ENCODE results near the gene ACOT7. TPM values are rescaled to one million over a fixed set of nuclear protein-coding genes. Genes with fewer than 3 reads are reported as not detected.

The ACOT7 gene
- total RNA-seq, 1 experiment from 2014 or later: 70.2 TPM

- H3K4me2 ChIP-seq: peak overlapping the region; percentile 91
- H3K9me3 ChIP-seq (ENCODE audit: insufficient read depth, low read depth): no peaks in the 10 kb centered on the region
- TF ChIP-seq CTCF (conservative IDR thresholded peaks at IDR 0.05): no peak
- CTCF ChIA-PET: interaction anchor here (0.7 to 1.3 kb wide), 3 partner anchors 10 to 30 kb away, joined by 4 to 5 read pairs (median 5); no protein-coding TSS in a partner anchor
- H3K27ac ChIP-seq: peak overlapping the region; percentile 29; the same call in 1 of the 2 replicates
- H3K4me1 ChIP-seq (replicated peaks; ENCODE audit: insufficient read depth): peaks cover 8% of the 10 kb centered on the region
- no TSS peak for BruUV-seq (replicated peaks)
- peaks cover 25% of the 10 kb centered on the region for H3K79me2 ChIP-seq (ENCODE audit: low read depth)
- POLR2A ChIA-PET (ENCODE audit: unreplicated experiment): interaction anchor here (0.5 kb wide), 1 partner anchor 119 kb away, joined by 3 read pairs; no protein-coding TSS in a partner anchor
- H3K27me3 ChIP-seq (ENCODE audit: insufficient read depth, low read depth): no peaks in the 10 kb centered on the region
- no peaks in the 10 kb centered on the region for H4K20me1 ChIP-seq (ENCODE audit: insufficient read depth)
- H3K9me2 ChIP-seq (ENCODE audit: insufficient read depth): no peaks in the 10 kb centered on the region
- peak; percentile 35 for DNase-seq
- H3K36me3 ChIP-seq (ENCODE audit: low read depth): no peaks in the 10 kb centered on the region
- H2AFZ ChIP-seq: no peak overlapping the region
- peak overlapping the region; percentile 59 for H3K4me3 ChIP-seq
- peaks cover 15% of the 10 kb centered on the region; the same call in 1 of the 2 replicates for H3F3A ChIP-seq (ENCODE audit: insufficient read depth, low read depth)
- intact Hi-C loops (cut with micrococcal nuclease; ENCODE audit: unreplicated experiment): loop anchor here (1.0 to 10.0 kb wide), 5 partner anchors 8 to 242 kb away; partner anchors contain the start of genes CHD5 and NPHP4
These were observed 158.9 kb downstream of the ACOT7 start for GRCh38 chr1:6234502-6235295.

- Histone ChIP-seq H4K20me1 (ENCODE audit: insufficient read depth) (no peaks in the 10 kb centered on the region), H3K9me3 (ENCODE audit: insufficient read depth, low read depth) (no peaks in the 10 kb centered on the region), H3K4me1 (replicated peaks; ENCODE audit: insufficient read depth) (peaks cover 8% of the 10 kb centered on the region), H3K9me2 (ENCODE audit: insufficient read depth) (no peaks in the 10 kb centered on the region), H3K27ac (no peak overlapping the region), H2AFZ (no peak overlapping the region), H3K27me3 (ENCODE audit: insufficient read depth, low read depth) (no peaks in the 10 kb centered on the region), H3K36me3 (ENCODE audit: low read depth) (no peaks in the 10 kb centered on the region), H3F3A (ENCODE audit: insufficient read depth, low read depth) (peaks cover 15% of the 10 kb centered on the region; the same call in 1 of the 2 replicates), H3K79me2 (ENCODE audit: low read depth) (peaks cover 25% of the 10 kb centered on the region), H3K4me3 (no peak overlapping the region), H3K4me2 (no peak overlapping the region)
- no peak for DNase-seq
- CTCF ChIA-PET: interaction anchor here (0.5 kb wide), 1 partner anchor 207 kb away, joined by 4 read pairs; no protein-coding TSS in a partner anchor
- POLR2A ChIA-PET (ENCODE audit: unreplicated experiment): interaction anchor here (0.7 kb wide), 1 partner anchor 124 kb away, joined by 3 read pairs; no protein-coding TSS in a partner anchor
- no peak for TF ChIP-seq CTCF (conservative IDR thresholded peaks at IDR 0.05)
- no peak for TF ChIP-seq EZH2 (IDR thresholded peaks at IDR 0.05; ENCODE audit: low read depth)
- no TSS peak for BruUV-seq (replicated peaks)
- intact Hi-C loops (cut with micrococcal nuclease; ENCODE audit: unreplicated experiment): loop anchor here (10.0 kb wide), 1 partner anchor 49 kb away; the partner anchor contains the start of gene CHD5
These were observed 160.2 kb downstream of the ACOT7 start for GRCh38 chr1:6233376-6233775.

GRCh38 chr1:6225651-6226050, 167.9 kb downstream of the ACOT7 start:
- DNase-seq: no peak
- no peak overlapping the region for H3K4me3 ChIP-seq
- POLR2A ChIA-PET (ENCODE audit: unreplicated experiment): no interaction called here
- H4K20me1 ChIP-seq (ENCODE audit: insufficient read depth): no peaks in the 10 kb centered on the region; the same call in 1 of the 2 replicates
- no peaks in the 10 kb centered on the region for H3K9me2 ChIP-seq (ENCODE audit: insufficient read depth)
- no peaks in the 10 kb centered on the region for H3K36me3 ChIP-seq (ENCODE audit: low read depth)
- H3K4me2 ChIP-seq: no peak overlapping the region
- no peak for TF ChIP-seq CTCF (conservative IDR thresholded peaks at IDR 0.05)
- TF ChIP-seq EZH2 (IDR thresholded peaks at IDR 0.05; ENCODE audit: low read depth): no peak
- intact Hi-C loops (cut with micrococcal nuclease; ENCODE audit: unreplicated experiment): loop anchor here (1.0 to 10.0 kb wide), 2 partner anchors 9 to 389 kb away; partner anchors contain the start of gene PHF13
- H3K9me3 ChIP-seq (ENCODE audit: insufficient read depth, low read depth): no peaks in the 10 kb centered on the region
- H3K27ac ChIP-seq: no peak overlapping the region
- peaks cover 36% of the 10 kb centered on the region for H3K4me1 ChIP-seq (replicated peaks; ENCODE audit: insufficient read depth)
- H2AFZ ChIP-seq: no peak overlapping the region
- no peaks in the 10 kb centered on the region for H3K79me2 ChIP-seq (ENCODE audit: low read depth)
- BruUV-seq (replicated peaks): no TSS peak
- H3F3A ChIP-seq (ENCODE audit: insufficient read depth, low read depth): peaks cover 20% of the 10 kb centered on the region
- H3K27me3 ChIP-seq (ENCODE audit: insufficient read depth, low read depth): no peaks in the 10 kb centered on the region
- CTCF ChIA-PET: interaction anchor here (0.6 to 0.8 kb wide), 2 partner anchors 21 to 22 kb away, joined by 3 to 7 read pairs; no protein-coding TSS in a partner anchor
